AG10803 (cell line): ENCODE results near the gene GTF3C1.
A peak's percentile ranks its signal among the peaks of the same experiment; 100 is the strongest.

Experiments
- DNase-seq: peaks from one replicate; pipeline ENCODE4 v3.0.0; 2010; ENCODE audit warnings: low read depth
- H3K4me3 ChIP-seq: 2 replicates; pipeline ENCODE4 v1.5.1; 2011; ENCODE audit warnings: mild to moderate bottlenecking, low read length, control low read depth
- CTCF ChIP-seq: conservative IDR thresholded peaks from 2 replicates; pipeline ENCODE4 v1.5.1; 2011; ENCODE audit warnings: mild to moderate bottlenecking, low read length, control low read depth, inconsistent platforms

GTF3C1 gene

GRCh38 chr16:27520982-27521673 is 28.6 kb downstream of the GTF3C1 start:
- no peak overlapping the region for H3K4me3 ChIP-seq
- TF ChIP-seq CTCF: no peak
- DNase-seq: no peak

- H3K4me3 ChIP-seq: no peak overlapping the region
- no peak for TF ChIP-seq CTCF
- no peak for DNase-seq
Measured at GRCh38 chr16:27518226-27518625, 31.5 kb downstream of the GTF3C1 start.

DNA sequence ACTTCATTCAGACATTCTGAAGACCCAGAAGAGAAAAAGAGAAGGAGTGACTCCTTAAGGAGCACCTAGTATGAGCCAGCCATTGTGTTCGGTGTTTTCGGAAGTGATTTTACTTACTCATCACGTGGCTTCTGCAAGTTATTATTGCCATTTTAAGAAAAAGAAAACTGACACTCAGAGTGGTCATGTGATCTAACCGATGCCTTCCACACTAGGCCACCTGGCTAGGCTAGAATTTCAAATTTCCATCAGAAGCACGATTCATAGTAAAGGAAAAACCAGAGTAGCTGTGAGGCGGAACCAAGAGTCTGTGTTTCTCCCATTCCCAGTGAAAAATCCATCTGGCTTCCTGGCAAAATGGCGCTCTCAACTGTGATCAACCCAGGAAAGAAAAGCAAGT is 32.0 kb downstream of the GTF3C1 start:
- H3K4me3 ChIP-seq: no peak overlapping the region
- no peak for TF ChIP-seq CTCF
- DNase-seq: no peak

DNA sequence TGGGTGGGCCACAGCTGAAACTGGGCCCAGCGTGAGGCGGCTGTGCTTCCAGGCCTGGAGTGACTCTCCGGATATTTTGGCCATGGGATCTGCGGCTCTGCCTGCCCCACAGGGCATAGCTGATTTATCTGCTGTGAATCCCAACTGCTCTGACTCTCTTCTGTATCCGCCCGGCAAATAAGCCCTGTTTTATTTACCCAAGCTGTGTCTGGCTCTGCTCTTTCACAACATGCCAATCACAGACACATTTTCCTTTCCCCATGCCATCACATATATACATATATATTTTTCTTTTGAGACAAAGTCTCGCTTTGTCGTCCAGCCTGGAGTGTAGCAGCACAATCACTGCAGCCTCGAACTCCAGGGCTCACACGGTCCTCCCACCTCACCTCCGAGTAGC is 33.3 kb downstream of the GTF3C1 start:
- DNase-seq: no peak
- no peak for TF ChIP-seq CTCF
- H3K4me3 ChIP-seq: no peak overlapping the region

- peak; percentile 56 for TF ChIP-seq CTCF
- DNase-seq: no peak
- no peak overlapping the region for H3K4me3 ChIP-seq
Measured at GRCh38 chr16:27515874-27516353, 33.8 kb downstream of the GTF3C1 start.

DNA sequence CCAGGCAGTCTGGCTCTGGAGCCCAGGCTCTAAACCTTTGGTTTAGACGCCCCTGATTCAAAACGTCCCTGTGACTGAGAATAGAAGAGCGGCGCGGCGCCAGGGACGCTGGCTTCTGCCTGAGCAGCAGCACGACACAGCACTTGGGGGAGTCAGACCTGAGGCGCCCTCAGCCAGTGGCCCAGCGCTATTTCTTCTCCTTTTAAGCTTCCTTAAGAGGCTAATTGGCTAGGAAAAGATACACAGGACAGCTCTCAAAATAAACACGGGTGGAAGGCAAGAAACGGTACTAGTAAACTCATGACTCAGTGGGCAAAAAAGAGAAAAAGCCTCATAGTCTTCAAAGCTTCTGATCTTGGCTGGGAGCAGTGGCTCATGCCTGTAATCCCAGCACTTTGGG is 34.9 kb downstream of the GTF3C1 start:
- DNase-seq: no peak
- no peak overlapping the region for H3K4me3 ChIP-seq
- no peak for TF ChIP-seq CTCF

DNA sequence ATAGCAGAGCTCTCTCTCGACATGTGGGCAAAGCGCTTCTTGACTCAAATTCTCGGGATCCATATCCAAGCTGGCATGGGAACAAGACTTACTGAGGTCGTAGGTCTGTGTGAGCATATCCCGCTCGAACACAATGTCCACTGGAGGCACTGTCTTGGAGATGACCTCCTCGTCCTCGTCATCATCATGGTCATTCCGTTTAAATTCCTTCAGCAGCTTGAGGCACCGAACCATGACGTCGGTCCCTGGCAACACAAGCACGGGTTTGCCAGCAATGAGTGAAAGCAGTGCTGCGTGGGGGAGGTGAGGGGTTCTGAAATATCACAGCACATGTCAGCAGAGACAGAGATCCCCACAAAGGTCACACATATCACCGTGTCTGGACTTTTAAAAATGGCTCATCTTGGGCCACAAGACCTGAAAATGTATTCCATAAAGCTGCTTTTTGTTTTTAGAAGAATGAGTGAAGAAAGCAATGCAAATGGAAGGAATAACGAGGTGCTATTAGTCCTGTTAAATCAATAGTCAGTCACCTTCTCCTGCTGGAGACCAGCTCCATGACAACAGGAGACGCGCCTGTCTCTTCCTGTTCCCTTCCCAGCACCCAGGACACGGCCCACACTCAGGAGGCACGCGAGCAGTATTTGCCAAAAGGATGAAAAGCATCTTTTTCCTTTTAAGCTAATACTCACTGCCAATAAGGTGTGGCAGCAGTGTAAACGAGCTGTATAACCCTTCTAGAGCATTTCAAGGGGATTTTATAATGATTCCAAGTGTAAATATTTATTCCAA is 37.9 kb downstream of the GTF3C1 start:
- TF ChIP-seq CTCF: no peak
- H3K4me3 ChIP-seq: no peak overlapping the region
- DNase-seq: peak; percentile 8
